Measurements from ENCODE around the gene FAT2.

The FAT2 gene

DNA sequence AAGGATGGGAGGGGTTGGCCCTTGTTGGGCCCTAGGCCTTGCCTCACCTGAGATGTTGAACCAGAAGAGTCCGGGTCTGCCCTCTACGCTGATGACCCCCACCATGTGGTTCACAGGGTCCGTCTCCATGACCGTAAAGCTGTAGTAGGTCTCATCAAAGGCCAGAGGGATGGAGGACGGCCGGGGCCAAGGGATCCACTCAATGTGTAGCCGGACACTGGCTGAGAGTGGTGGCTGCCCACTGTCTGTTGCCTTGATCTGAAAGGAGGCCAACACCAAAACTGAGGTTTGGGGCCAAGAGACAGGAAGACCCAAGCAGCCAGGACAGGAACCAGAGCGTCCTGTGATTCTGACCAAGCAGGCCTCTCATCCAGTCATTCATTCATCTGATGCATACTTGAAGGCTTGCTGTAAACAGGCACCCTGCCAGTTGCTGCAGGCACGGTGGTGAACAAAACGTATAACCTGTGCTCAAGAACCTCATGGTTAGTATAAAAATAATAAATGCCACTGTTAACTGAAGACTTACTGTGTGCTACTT, 37.9 kb downstream of the FAT2 start:
- DNase-seq (ENCODE audit: low spot score): no peak

DNA sequence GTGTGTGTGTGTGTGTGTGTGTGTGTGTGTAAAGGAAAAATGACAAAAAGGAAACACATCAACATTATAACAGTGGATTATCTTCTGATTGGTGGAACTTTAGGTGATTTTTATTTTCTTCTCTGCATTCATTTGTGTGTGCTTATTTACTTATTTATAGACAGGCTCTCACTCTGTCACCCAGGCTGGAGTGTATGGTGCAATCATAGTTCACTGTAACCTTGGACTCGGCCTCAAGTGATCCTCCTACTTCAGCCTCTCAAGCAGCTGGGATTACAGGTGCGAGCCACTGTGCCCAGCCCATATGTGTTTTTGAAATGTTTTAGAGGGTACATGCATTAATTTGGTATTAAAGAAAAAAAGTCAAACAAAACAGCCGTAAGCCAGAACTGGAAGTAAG, 39.1 kb downstream of the FAT2 start:
- no peak for DNase-seq (ENCODE audit: low spot score)

DNA sequence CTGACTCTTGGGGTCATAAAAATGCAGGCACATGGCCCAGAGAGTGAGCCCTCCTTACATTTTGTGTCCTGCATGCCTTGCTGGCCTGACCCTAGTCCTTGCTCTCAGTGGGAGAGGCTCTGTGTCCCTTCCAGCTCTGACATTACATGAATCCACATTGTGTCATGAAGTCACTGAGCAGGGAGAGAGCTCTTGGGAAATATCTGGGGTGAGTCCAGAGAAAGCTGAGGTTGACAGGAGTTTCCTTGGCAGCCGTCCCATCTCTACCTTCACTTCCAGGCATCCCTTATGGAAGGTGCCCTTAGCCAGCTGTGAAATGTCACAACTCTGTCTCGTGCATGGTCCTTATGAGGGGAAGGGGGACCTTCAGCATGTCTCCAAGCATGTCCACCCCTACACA, 41.0 kb downstream of the FAT2 start:
- DNase-seq (ENCODE audit: low spot score): no peak

DNA sequence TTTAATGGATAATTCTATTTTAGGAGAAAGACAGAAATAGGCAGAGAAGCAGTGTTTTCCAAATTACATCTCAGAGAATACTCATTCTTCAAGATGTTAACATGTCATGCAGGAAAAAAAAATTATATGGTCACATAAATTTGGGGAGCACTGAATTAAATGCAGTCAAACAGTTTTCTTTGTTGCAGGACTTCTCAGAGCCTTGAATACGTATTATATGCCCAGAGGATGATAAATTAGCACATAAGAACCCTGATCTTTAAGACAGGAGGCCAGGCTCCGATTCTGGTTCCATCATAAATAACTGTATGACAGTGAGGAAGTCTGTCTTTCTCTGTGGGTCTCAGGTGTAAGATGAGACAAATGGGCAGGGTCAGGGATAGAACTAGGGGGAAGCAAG, 41.4 kb downstream of the FAT2 start:
- no peak for DNase-seq (ENCODE audit: low spot score)

DNA sequence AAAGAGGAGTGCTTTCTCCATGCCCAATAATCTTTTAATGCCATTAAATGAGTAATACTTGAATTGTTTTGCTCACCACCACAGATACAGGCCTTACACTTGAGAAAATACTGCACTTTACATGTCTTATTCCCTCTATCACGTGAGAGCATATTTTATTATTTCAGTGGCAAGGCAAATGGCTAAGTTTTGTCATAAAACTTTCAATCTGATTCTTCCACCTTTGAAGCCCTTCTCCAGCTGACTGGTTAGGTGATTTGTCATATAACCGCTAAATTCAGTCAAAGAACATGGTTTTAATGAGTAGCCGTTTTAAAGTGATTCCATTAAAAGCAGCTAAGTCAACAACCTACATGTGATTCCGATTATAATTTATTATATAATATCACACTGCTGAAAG, 43.8 kb downstream of the FAT2 start:
- no peak for DNase-seq (ENCODE audit: low spot score)

DNA sequence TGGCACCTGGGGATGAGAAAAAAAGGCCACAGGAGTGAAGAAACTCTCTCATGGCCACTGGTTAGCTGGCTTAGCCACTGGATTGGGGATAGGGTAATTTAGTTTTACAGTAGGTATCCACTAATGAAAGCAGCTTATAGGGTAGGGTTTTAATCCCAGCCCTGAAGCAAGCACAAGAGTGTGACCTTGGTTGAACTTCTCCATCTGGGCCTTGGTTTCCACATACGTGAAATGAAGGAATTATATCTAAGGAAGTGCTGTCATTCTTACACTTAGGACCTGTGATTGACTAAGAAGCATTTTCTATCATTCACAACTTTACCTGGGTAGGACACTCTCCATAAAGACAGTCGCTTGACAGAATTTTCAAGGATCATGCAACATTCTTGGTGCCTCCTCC, 49.6 kb downstream of the FAT2 start:
- DNase-seq (ENCODE audit: low spot score): peak; percentile 60
